Ramos (cell line): ENCODE data around the gene FNTB.
"Not testable (repeated sequence)": the region's sequence is repeated elsewhere in the genome, so short reads cannot be mapped to it uniquely, and the experiment has no call there.

ENCODE experiments used
- in situ Hi-C: fragments of 300-500 bp; cut with MboI; formaldehyde crosslinking; loops from one replicate; pipeline ENCODE4 v1.14.3; 2022; ENCODE audit warnings: low sequenced_read_pairs; ENCODE audit not compliant: unreplicated experiment

FNTB gene

DNA sequence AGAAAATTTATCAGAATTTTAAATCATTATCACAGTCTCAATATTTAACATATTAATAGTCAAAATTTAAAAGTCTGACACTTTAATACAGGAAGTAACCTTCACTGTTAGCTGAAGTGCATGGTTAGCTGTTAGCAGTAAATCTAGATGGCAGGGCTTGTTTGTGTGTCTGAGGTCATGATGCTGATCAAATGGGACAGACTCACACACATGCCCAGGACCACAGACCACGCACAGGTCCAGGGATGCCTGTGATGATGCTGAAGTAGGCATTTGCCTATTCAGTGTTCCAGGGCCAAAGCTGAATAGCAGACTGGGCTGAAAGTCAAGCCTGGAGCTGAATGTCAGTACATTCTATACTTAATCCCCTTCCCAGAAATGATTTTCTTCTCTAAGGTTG is 20.5 kb downstream of the FNTB start:
- in situ Hi-C loops: no loop called here

DNA sequence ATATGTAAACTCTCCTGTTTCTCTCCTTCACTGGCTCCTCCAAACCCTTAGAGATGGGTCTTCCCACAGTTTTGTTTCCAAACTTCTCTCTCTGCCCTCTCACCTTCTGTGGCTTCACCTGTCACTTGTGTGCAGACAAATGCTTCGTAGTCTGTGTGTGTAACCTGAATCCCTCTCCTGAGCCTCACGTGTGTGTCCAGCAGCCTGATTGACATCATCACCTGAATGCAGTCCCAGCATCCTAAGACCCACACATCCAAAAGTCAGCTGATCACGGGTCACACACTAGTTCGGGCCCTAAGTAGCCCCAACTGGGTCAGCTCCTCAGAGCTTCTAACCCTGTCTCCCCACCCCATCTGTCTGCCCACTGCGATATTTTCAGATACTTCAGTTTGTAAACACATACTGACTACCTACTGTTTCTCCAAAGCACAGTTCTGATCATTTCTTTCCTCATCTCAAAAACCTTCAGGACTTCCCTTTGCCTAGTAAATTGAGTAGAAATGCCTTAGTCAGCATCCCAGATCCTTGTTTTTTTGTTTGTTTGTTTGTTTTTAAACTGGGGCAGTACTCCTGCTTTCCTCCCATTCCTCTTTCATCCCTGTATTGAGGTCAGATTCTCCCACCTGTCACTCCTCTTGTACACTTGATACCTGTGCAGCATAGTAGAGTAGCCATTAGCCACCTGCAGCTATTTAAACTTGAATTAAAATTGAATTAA is 23.7 kb downstream of the FNTB start:
- in situ Hi-C loops: no loop called here

DNA sequence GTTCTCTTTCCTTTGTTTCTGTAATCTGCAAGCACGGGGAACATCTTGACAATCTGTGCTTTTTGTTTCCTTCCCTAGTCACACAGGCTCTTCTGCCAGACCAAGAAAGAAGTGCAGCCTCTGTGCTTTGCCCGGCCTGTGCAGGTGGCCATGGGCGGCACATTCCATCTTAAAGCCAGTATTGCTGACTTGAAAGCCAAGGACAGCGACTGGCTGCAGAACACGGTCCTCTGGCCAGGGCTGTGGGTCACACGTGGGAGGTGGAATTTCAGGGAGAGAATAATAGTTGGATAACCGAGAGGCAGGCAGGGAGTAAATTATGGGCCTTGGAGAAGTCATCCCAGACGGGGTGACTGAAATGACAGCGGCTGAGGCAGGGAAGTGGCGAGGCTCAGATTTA is 24.8 kb downstream of the FNTB start:
- in situ Hi-C loops: no loop called here

DNA sequence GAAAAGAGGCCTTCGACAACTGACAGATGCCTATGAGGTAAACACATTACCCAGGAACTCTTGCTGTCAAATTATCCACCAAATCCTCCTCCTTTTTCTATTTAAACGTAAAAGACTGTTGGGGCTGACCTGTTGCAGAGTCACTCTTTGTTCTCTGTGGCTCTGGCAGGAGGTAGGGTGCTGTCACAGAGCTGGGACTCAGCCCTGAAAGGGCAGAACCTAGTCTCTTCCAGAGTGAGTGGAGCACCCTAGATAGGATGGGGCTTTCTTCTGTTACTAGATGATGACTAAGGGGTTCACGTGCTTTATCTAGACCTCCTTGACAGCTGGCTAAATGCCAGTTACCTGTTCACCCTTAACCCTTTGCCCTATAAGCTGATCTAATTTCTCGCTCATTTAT is 25.7 kb downstream of the FNTB start:
- in situ Hi-C loops: no loop called here

DNA sequence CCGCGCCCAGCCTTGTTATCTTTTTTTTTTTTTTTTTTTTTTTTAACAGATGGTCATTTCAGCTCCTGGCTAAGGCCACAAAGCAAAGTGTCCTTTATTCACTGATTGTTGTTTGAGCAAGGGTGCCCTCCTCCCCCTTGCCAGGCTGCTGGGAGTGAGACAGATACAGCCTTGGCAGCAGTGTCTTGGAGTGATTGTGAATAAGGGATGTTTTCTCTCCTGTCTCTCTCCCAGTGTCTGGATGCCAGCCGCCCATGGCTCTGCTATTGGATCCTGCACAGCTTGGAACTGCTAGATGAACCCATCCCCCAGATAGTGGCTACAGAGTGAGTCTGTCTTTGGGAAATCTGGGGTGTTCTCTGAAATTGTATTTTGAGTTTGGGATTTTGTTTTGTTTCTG is 28.7 kb downstream of the FNTB start:
- in situ Hi-C loops: no loop called here

DNA sequence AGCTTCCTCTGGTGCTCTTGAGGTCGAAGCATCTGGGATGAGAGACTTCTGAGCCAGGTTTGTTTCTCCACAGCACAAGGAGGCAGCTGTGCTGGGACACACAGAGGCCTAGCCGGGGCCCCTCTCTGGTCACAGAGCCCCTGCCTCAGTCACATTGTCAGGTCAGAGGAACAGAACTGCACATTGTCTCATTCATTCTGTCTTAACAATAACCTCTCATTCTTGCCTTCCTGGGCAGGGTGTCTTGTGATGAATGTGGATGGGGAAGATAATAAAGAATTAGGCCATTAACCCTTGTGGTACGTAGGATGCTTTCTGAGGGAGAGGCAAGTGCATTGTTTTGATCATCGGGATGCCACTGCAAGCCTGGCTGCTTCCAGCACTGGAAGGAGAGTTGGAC is 29.8 kb downstream of the FNTB start:
- in situ Hi-C loops: no loop called here

DNA sequence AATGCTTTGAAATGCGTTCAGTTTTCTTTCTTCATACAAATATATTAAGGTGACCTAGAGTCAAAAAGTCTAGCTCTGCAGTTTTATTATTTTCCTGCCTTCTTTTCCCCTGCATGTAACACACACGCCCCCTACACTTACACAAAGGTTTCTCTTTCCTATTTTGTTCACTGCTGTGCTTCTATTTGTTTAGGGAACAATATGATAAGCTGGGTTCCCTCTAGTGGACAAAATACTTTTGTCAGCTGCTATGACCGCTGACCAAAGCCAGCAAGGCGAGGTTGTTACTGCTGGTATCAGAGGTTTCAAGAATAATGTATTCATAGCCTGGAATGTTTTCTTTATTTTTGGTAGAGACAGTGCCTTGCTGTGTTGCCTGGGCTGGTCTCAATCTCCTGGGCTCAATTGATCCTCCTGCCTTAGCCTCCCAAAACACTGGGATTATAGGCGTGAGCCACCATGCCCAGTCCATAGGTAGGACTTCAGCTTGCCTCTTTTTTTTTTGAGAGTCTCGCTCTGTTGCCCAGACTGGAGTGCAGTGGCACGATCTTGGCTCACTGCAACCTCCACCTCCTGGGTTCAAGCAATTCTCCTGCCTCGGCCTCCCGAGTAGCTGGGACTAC is 33.4 kb downstream of the FNTB start:
- in situ Hi-C loops: no loop called here

DNA sequence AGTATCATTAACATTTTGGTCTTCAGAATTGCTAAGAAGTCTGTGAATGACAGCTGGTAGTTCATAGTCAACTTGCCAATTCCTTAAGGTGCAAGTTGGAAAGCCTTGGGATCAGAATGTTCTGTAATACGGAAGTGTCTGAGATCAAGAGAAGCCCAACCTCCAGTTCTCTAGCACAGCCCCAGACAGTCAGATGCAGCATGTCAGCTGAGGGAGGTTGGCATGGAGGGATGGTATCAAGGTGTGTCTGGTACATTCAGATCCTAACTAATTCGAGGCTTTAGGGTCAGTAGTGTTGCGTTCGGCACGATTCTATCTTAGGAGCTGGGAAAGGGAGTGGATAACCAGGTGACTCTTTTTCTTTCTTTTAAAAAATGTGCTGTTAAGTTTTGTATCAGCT is 38.3 kb downstream of the FNTB start:
- in situ Hi-C loops: no loop called here

DNA sequence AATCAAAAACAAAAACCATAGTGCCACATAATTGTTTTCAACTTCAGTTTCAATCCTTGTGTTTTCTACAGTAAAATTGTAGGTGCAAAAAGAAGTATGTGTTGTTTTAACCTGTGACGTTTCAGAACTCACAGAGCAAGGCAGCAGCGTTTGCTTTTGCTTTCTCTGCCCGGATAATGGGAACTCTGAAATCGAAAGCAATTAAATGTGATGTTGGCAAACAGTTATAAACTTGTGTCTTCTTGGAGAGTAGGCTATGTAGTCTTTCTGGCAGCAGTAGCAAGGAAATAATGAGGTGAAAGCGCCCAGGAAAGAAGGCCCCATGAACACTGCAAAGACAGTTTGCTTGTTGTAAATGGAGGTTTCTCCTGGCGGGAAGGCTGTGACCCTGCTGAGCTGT is 39.1 kb downstream of the FNTB start:
- in situ Hi-C loops: no loop called here

DNA sequence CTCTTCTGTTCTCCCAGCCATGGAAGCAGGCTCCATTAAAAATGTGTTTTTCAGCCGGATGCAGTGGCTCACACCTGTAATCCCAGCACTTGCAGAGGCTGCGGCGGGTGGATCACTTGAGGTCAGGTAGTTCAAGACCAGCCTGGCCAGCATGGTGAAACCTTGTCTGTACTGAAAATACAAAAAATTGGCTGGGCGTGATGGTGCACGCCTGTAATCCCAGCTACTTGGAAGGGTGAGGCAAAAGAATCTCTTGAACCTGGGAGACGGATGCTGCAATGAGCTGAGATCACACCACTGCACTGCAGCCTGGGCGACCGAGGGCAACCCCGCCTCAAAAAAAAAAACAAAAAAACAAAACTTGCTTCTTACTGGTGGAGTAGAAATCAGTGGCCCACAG is 39.8 kb downstream of the FNTB start:
- in situ Hi-C loops: no loop called here

DNA sequence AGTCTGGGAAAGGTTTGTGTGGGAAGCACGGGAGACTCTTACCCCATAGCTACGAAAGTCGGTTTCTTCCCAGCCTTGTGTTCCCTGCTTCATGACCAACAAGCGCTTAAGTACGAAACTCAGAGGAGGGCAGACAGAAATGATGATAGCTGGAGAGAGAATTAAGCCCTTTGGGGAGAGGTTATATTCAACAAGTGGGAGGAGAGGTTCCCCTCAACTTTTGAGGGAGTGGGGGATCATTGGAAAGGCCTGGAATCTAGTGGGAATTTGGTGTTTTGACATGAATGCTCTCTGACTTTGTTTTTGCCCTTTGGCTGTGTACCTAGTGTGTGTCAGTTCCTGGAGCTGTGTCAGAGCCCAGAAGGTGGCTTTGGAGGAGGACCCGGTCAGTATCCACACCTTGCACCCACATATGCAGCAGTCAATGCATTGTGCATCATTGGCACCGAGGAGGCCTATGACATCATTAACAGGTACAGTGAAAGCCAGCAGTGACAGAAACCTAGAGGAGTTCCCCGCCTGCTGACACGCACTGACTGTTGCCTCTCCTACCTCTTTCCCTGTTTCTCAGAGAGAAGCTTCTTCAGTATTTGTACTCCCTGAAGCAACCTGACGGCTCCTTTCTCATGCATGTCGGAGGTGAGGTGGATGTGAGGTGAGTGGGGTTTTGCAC is 40.6 kb downstream of the FNTB start:
- in situ Hi-C loops: no loop called here

DNA sequence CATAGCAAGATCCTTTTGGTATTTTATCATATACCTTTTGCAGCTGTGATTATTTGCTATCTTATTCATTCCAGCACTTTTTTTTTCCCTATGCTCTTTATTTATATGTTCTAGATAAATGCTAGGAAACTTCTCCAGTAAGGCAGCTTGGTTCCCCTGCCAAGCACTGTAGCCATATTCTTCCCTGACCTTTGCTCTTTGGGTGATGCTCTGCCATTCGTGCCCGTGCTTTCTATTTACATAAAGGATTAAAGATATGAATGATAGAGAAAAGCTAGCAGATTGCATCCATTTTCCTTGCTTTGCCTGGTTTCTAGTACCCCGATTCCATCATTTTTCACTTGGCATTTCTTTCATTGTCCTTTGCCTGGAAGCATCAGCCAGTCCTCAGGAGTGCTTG is 42.2 kb downstream of the FNTB start:
- in situ Hi-C loops: no loop called here

DNA sequence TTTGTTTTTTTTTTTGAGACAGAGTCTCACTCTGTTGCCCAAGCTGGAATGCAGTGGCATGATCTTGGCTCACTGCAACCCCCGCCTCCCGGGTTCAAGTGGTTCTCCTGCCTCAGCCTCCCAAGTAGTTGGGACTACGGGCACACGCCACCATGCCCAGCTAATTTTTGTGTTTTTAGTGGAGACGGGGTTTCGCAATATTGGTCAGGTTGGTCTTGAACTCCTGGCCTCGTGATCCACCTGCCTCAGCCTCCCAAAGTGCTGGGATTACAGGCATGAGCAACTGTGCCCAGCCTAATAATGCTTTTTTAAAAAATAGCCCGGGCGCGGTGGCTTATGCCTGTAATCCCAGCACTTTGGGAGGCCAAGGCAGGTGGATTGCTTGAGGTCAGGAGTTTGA is 44.6 kb downstream of the FNTB start:
- in situ Hi-C loops: not testable (repeated sequence)

DNA sequence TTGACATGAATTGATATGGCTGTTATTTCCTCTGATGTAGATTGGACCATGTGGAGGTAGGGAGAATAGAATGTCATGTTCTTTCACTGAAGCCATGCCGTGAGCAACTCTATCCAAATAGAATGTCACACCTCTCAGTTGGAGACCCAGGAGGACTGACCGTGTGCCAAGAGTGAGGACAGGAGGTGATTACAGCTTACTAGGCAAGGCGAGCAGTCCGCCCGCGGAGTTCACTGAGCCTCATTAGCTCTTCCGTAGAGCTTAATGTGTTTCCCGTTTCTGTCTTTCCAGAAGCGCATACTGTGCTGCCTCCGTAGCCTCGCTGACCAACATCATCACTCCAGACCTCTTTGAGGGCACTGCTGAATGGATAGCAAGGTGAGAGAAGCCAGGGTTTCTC is 45.6 kb downstream of the FNTB start:
- in situ Hi-C loops: no loop called here

DNA sequence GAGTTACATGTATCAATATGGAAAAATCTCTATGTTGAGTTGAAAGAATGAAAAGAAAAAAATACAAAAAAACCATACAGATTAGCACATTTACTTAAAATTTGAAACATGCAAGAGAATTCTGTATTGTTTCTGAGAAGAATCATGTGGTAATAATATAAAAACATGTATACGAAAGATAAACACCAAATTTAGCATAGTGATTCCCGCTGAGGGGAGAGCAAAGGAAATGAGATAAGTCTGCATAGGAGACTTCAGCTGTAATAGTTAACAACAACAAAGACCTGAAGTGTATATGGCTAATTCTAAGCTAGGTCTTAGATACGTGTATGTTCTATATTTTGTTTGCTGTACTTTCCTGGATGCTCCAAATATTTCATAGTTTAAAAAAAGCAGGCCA is 46.5 kb downstream of the FNTB start:
- in situ Hi-C loops: no loop called here

DNA sequence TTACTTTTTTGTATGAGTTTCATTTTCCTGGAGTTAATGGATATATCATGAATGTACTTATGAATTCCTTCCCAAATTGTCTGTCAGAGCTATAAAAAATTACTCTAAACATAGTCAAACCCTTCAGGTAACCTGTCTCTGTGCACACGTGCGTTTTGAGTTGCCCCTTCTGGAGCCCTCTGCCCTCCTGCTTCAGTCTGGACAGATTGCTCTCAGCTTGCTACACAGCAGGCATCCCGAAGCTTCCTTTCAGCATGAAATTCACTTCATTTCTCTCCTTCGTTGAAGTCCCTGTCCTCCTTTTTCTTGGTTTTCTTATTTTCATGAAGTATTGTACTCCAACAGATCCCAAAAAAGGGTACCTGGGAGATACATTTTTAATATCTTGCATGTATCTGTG is 47.3 kb downstream of the FNTB start:
- in situ Hi-C loops: no loop called here

DNA sequence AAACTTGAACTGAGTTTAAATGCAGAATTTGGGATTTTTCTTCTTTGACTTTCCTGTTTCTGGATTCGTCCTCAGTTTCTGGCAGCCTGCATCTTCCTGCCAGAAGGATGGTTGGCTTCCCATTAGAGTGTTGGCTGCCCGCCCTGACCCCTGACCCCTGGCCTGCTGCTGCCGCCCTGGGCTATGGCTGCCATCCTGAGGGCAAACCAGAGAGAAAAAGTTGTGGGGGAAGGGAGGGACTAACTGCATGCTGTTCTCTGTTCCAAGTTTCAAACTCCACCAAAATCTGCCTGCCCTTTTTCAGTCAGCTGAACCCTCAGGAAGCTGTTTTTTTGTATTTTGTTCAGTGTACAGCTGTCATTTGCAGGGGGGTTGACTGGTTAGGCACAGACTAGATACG is 48.4 kb downstream of the FNTB start:
- in situ Hi-C loops: no loop called here

DNA sequence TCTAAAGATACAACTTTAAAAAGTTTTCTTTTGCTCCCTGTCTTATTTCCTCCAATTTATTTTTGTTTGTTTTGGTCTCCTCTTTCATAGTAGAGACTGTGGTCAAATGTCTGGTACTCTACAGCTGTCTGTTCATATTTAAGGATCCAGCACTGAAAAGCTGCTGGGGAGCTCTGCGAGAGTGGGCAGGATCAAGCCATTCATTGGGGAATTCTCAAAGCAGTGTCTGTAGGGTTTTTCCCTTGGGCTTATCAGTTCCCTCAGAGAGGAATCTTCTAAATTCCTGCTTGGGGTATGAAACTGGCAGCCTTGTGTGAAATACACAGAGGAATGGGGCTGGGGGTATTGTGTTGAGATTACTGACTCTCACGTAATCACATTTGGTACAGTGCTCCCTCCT is 52.3 kb downstream of the FNTB start:
- in situ Hi-C loops: no loop called here

DNA sequence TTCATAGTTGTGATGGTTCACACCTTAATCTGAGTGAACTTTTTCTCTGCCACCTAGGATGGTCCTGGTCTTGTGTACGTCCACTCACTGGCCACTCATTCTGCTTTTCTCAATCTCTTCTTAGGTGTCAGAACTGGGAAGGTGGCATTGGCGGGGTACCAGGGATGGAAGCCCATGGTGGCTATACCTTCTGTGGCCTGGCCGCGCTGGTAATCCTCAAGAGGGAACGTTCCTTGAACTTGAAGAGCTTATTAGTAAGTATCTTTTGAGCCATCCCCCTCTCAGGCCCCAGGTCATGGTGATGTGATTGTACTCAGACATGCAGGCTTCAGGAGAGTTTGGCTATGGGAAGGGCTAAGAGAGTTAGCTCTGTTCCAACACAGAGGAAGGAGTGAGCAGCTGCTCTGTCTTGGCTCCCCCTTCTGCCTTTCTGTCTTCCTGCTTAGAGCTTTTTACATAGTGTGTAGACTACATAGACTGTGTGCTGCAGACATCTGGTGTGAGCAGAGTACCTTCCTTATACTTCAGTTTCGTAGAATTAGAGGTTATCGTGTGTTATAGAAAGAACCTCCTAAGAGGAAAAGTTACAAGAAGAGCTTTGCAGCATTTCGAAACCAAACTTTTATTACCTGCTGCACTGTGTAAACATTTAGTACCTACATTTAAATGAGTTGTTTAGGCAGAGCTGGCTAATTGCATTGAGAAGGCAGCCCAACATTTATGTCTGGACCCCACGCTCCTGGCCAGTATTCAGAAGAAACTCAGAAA is 54.2 kb downstream of the FNTB start:
- in situ Hi-C loops: no loop called here

DNA sequence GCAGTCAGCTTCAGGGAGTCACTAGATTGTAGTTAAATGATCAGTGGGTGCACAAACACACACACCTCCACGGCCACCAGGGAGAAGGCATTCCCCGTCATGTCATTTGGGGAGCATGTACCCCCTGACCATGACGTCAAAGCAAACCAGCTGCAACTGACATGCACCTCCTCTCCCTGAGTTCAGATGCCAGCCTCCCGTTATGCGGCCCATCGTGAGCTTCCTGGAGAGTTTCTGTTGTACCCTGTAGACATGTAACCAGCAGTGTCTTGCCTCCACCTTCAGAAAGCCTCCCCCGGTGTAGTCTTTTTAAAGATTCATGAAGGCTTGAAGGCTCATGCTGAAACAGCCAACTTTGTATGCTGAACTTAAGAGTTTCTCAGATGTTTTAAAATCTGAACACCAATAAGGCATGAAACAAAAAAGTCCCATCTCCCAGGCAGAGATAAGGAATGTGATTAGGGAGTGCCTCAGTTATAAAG is 54.8 kb downstream of the FNTB start:
- in situ Hi-C loops: no loop called here

DNA sequence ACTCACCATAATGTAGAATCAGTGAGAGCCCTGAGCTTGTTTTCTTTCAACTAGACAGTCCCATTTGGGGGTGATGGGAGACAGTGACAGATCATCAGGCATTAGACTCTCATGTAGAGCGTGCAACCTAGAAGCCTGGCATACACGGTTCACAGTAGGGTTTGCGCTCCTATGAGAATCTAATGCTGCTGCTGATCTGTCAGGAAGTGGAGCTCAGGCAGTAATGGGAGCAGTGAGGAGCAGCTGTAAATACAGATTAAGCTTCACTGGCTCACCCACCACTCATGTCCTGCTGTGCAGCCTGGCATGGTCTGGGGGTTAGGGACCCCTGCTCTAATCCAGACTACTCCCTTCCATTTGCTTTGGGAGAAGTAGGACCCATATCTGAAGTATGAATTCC is 55.6 kb downstream of the FNTB start:
- in situ Hi-C loops: no loop called here
